Vagina (tissue), 2 donors: Measurements from ENCODE around the gene CORO2B.

ENCODE experiments used
- CTCF ChIP-seq, 3 experiments: fragments of 450-650 bp in 2 of 3; fragments of 200-600 bp in 1 of 3; sonication (generic) in 1 of 3; IDR thresholded peaks; one replicate each; pipeline ENCODE4 v1.5.1; 2017 to 2019; ENCODE audit warnings: antibody characterized with exemption in 3 of 3, mild to moderate bottlenecking in 2 of 3, moderate library complexity in 2 of 3
- POLR2A ChIP-seq, 2 donors: fragments of 450-650 bp; IDR thresholded peaks; one replicate each; pipeline ENCODE4 v1.6.1; 2017; ENCODE audit warnings: antibody characterized with exemption in 2 of 2, mild to moderate bottlenecking in 2 of 2, moderate library complexity in 2 of 2
- POLR2AphosphoS5 ChIP-seq, 2 donors: sonication (generic); formaldehyde crosslinking; IDR thresholded peaks; one replicate each; pipeline ENCODE4 v1.9.0; 2017; ENCODE audit warnings: antibody characterized with exemption in 2 of 2, mild to moderate bottlenecking in 2 of 2, low read depth in 1 of 2; ENCODE audit not compliant: insufficient read depth in 1 of 2

GRCh38 chr15:68599153-68599545 is 20.4 kb downstream of the CORO2B start:
- TF ChIP-seq CTCF (IDR thresholded peaks at IDR 0.05): no peak
- no peak for TF ChIP-seq POLR2AphosphoS5 (IDR thresholded peaks at IDR 0.05; ENCODE audit: insufficient read depth in 1 of 2, low read depth in 1 of 2)
- no peak for TF ChIP-seq POLR2A (IDR thresholded peaks at IDR 0.05)
